Stimulated activated naive CD4-positive, alpha-beta T cell treated with Interleukin-2 at 50 U/mL for 16 hours (primary cell): ENCODE measurements around the gene MRM2.

Experiments
- DNase-seq: peaks from one replicate; lab custom pipeline; 2025; lab: John Stamatoyannopoulos, UW

The MRM2 gene

DNA sequence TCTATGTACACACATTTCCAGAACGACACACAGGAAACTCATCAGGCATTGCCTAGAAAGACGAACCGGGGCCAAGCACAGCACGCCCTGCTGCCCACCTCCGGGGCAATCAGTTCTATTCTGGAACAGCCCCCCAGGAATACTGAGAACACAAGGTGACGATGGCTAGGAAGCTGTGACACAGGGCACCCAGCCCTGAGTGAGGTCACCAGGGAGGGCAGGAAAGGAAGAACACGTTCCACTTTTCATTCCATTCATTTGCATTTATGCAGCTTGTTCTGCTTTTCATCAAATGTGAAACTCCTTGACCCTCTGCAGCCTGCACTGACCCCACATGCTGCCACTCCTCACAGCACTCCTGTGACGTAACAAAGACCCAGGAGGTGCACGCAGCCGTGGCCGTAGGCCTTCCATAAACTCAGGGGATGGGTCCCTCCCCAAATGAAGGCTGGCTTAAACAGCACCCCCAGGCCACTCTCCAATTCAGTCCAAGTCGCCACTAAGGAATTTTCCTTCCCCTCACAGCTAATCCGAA is 38.2 kb downstream of the MRM2 start:
- DNase-seq, result no peak

GRCh38 chr7:2202901-2203765 is 38.9 kb downstream of the MRM2 start:
- DNase-seq, result no peak

DNA sequence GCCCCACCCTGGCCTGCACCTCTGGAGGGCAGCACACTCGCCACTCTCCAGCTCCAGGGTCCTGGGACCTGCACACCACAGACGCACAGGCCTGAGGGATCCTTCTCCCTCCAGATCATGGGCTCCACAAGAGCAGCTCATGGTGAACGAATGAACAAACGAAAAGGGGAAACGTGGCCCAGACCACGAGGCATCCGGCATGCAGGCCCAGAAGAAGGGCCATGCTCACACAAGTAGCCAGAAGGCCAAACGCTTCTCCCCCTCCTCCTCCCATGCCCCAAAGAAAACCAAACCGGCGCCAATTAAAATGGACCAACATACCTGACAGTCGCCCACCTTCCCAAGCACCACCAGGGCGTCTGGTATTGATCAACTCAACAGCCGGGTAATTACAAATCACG is 39.6 kb downstream of the MRM2 start:
- no peak for DNase-seq

DNA sequence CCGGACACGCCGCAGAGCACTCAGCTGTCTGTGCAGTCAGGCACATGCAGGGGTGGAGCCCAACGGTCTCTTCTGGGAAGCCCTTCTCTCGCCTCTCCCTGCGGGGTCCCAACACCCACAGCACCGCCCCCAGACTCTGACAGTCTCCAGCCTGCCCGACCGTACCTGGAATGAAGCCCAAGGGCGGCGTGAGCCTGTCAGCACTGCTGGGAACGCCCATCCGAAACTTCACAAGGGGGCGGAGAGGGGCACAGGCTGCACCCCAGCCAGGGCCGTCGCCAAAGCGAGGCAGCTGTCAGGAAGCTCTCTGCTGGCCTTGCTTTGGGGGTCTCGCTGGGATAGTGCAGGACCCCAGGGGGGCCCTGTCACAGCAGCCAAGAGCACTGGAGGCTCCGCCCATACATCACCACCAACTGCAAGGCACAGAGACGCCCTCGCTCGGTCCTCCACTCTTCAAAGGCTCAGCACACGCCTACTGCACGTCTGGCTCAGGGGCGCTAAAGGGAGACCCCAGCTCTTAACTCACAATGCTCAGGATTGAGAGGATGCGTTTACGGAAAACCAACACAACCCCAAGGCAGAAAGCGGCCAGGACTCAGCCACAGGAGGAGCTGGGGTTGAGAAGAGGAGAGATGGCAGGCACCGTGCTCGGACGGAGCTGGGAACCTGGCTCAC is 40.2 kb downstream of the MRM2 start:
- no peak for DNase-seq

DNA sequence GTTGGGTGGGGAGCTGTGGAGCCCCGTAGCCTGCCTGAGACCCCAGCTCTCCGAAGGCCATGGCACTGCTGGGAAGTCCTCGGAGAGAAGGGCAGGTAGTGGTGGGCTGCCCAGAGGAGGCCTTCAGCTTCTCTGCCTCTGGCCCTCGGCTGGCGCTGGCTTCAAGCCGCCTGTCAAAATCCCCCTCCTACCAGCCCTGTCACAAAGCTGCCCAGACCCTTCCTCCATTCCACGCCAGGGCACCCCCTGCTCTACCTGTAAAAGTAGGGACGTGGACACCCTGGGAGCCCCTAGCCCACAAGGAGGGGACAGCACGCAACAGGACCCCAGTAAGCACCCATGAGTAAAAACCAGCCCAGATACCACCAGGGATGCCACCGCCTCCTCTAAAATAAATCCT is 40.9 kb downstream of the MRM2 start:
- no peak for DNase-seq

GRCh38 chr7:2200584-2200980 is 41.4 kb downstream of the MRM2 start:
- DNase-seq, result no peak

DNA sequence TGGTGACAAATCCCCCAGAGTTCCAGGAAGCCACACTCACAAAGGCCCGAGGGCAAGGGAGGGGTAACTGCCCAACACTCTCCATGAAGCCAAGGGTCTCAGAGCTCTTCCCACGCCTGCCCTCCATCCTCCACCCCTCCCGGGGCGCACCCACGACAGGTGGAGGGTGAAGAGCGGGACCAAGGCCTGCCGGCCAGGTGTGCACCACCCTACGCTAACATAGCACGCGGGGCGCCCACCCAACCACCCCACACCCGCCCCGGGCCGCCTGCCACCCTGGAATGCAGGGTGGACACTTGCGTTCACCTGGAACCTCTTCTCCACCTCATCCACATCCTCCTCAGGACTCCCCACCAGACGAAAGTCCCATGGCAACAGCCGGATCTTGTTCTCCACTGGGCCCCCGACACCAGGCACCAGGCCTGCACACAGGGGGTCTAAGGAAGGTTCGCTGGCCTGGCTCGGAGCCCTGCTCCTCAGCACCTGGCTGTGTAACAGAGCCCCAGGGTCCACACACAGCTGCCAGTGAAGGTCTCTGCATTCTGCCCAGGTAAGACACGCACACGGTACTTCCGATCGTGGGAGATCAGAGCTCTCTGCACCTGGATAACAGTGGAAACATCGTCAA is 41.9 kb downstream of the MRM2 start:
- DNase-seq, result no peak

- no peak for DNase-seq
These were observed 42.5 kb downstream of the MRM2 start for GRCh38 chr7:2199528-2199927.

DNA sequence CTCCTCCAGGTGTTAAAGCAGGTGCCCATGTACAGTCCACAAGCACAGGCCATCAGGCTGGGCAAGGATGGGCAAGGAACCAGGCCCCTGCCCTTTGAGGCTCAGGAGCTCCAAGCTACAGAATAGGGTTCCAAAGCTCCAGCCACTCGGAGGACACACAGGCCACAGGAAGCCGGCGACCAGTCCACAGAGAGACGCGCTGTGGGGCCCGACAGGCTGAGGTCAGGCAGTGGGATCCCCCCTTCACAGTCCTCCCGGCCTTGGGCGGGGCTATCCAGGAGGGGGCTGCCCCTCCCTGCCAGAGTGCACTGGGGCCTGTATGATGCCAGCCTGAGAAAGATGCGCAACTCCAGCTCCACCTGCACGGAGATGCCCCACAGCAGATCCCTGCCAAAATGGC is 43.2 kb downstream of the MRM2 start:
- DNase-seq, result no peak

GRCh38 chr7:2198206-2198605 is 43.8 kb downstream of the MRM2 start:
- DNase-seq, result no peak

DNA sequence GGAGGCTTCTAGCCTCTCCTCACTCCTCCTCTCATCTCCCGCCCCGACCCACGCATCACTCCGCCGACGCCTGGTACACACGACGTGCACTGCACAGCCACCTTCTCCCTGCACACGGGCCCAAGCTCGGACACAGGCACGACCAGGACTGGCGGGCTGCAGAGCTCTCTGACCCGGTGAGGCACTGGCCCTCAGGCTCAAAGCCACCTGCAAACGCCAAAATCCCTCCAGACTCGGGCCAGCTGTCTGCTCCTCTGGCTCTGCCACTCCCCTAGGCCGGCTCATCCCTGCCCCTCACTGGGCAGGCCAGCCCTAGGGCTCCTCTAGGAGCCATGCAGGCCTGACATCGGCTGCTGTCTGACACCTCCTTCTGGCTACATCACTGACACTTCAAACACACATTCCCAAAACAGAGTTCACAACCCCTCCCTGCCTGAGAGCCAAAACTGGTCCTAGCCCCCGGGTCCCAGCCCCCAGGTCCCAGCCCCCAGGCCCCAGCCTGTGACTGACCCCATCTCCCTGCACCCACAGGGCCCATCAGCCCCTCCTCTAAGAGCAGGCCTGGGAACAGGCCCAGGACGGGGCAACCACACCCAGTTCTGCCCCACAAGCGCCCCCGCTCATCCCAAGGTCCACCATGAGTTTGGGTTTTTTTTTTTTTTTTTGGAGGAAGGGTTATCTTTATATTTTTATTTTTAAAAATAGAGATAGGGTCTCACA is 44.4 kb downstream of the MRM2 start:
- no peak for DNase-seq

DNA sequence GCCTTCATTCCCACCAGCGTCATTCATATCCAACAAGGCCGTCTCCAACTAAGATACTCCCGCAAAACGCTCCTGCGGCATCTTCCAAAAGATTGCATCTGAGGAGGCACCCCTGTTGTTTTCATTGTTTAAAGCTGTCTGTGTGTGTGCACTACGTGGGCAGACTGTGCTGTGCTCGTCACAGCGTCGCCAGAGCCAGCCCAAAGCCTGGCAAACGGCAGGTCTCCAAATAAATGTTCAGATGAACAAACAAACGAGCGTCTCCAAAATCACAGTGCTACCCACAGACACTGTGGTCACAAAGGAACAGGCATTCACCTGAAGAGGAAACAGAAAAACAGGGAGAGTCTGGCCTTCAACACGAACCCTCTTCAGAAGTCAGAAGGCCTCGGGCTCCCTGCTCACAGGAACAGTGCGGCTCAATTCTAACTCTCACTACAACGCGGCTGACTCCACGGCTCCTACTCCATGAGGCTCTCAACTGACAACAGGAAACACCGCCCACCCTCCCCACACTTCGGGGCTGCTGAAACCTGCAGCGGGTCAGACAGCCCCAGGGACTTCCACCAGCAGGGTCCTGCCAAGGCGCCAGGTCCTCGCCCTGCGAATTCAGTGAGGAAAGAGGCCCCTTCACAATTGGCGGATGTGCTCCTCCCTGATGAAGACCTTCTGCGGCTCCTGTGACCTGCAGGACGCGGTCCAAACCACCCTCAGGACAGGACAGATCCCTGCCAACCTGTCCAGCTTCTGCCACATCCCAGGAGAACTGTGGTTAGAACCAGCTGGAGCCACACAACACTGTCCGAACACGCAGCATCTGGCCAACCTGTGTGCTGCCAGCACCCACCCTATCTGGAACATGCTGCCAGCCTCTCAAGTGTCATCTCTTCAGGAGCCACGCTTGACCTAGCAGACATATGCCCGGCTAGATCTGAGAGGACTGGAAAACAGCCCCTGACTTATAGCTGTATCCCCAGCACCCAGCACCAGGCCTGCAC is 45.3 kb downstream of the MRM2 start:
- DNase-seq, result no peak

GRCh38 chr7:2195400-2196246 is 46.4 kb downstream of the MRM2 start:
- DNase-seq, result no peak

GRCh38 chr7:2193575-2194305 is 48.3 kb downstream of the MRM2 start:
- no peak for DNase-seq

DNA sequence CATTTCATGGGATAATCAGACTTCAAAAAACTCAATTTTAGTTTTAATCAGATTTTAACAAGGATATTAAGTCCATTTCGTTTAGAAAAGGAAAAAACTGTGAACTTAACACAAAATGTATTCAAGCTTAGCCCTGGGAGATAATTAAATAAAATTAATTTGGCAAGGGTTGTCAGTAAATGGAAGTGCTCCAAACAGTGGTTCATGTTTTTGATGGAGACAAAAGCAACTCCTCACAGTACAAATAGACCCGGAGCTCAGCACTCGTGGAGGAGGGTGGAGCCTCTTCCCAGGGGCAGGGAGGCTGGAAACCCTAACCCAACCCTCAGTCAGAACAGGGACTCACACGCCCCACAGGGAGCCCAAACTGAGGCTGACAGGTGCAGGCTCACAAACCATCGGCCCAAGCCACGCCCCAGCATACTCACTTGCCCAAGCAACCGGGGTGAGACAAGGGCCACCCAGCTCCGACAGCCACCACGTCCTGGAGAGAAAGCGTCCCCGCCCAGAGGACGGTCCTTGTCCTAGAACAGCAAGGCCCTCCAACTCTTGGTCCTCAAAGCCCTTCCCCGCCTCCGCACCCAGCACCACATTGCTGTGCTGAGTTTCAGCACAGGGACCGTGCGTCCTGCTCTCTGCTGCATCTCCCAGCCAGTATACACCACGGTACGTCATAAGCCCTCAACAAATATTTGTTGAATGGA is 49.0 kb downstream of the MRM2 start:
- DNase-seq, result no peak

GRCh38 chr7:2191016-2191415 is 51.0 kb downstream of the MRM2 start:
- DNase-seq, result no peak

DNA sequence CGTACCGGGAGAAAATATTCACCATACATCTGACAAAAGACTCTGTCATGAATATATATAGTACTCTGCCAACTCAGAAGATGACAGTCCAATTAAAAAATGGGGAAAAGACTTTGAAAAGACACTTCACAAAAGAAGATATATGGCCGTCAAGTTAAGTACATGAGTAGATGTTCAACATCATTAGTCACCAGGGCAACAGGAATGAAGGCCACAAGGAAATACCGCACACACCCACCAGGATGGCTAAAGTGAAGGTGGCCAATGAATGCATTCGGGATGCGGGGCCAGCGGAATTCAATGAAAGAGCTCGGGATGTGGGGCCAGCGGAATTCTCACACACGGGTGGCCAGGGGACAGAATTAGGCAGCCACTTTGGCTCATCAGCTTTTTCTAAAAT is 51.5 kb downstream of the MRM2 start:
- DNase-seq, result no peak

DNA sequence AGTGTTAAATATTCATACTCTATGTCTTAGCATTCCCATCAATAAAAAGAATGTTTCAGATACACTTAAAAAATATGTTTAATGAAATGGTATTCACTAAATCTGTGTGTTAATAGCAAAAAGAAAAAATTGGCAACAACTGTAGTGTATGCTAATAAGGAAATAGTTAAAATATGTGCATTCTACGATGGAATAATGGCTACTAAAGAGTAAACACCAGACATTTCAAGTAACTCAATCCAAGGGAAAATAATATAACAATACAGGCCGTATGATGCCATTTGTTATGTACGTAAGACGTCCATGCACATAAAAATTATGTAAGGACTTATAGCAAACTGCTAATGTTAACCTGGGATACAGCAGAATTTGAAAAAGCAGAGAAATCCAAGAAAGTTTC is 55.8 kb downstream of the MRM2 start:
- DNase-seq, result no peak

DNA sequence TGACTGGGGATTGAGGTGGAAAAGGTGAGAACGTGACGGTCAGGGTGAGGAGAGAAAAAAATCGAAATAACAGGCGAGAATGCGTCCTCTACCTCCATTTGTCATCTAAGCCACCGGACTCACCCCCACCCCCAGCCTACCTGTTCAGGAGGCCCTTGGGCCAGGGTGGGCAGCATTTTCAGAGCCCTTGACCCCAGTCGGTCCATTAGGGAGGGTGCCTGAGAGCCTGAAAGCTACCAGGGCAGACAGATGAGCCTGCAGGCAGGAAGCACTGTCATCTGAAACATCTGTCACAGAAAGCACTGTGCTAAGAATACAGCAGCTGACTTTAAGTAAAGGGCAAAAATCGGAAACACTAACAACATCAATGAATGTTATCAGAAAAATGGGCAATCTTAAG is 56.3 kb downstream of the MRM2 start:
- no peak for DNase-seq
